SK-N-SH treated with all-trans-retinoic acid at 6 μM for 48 hours (cell line): ENCODE measurements around the gene DCX.

ENCODE experiments used
- ATAC-seq: fragments of 200-7000 bp; cut with Tn5 transposase; 3 replicates; pipeline ENCODE4 v1.9.1; 2020; ENCODE audit warnings: mild to moderate bottlenecking, moderate library complexity
- ARNTL ChIP-seq: fragments of 450-650 bp; formaldehyde crosslinking; IDR thresholded peaks from 2 replicates; pipeline ENCODE4 v1.5.0; 2020; ENCODE audit warnings: low read depth, mild to moderate bottlenecking, moderate library complexity, borderline replicate concordance
- BACH2 ChIP-seq: fragments of 250-450 bp; sonication (Bioruptor Pico); IDR thresholded peaks from 2 replicates; pipeline ENCODE4 v1.9.0; 2021; ENCODE audit warnings: mild to moderate bottlenecking, borderline replicate concordance
- CSDC2 ChIP-seq: fragments of 250-450 bp; sonication (Bioruptor Pico); IDR thresholded peaks from 2 replicates; pipeline ENCODE4 v1.5.0; 2020; ENCODE audit warnings: mild to moderate bottlenecking, moderate library complexity
- ESRRG ChIP-seq: fragments of 250-450 bp; sonication (Bioruptor Pico); IDR thresholded peaks from 2 replicates; pipeline ENCODE4 v1.6.1; 2021; ENCODE audit warnings: mild to moderate bottlenecking
- GLIS3 ChIP-seq: fragments of 250-450 bp; sonication (Bioruptor Pico); IDR thresholded peaks from 2 replicates; pipeline ENCODE4 v1.5.0; 2020; ENCODE audit warnings: mild to moderate bottlenecking, moderate library complexity
- ISL1 ChIP-seq: fragments of 250-450 bp; sonication (Bioruptor Pico); IDR thresholded peaks from 2 replicates; pipeline ENCODE4 v2.1.2; 2022; ENCODE audit warnings: mild to moderate bottlenecking, moderate library complexity
- OSR1 ChIP-seq: fragments of 250-450 bp; sonication (Bioruptor Pico); IDR thresholded peaks from 2 replicates; pipeline ENCODE4 v1.8.0; 2022; ENCODE audit warnings: moderate library complexity, mild to moderate bottlenecking, inconsistent platforms
- PPARA ChIP-seq: fragments of 250-450 bp; sonication (Bioruptor Pico); IDR thresholded peaks from 2 replicates; pipeline ENCODE4 v1.5.0; 2020; ENCODE audit warnings: mild to moderate bottlenecking, borderline replicate concordance
- RARB ChIP-seq: fragments of 250-450 bp; sonication (Bioruptor Pico); IDR thresholded peaks from 2 replicates; pipeline ENCODE4 v1.8.0; 2021; ENCODE audit warnings: mild to moderate bottlenecking, moderate library complexity
- SNAI2 ChIP-seq: fragments of 250-450 bp; sonication (Bioruptor Pico); IDR thresholded peaks from 2 replicates; pipeline ENCODE4 v1.5.0; 2020; ENCODE audit warnings: mild to moderate bottlenecking, moderate library complexity
- TCF4 ChIP-seq: fragments of 250-450 bp; sonication (Bioruptor Pico); IDR thresholded peaks from 2 replicates; pipeline ENCODE4 v1.8.0; 2021; ENCODE audit warnings: mild to moderate bottlenecking, moderate library complexity, borderline replicate concordance
- TOX ChIP-seq: fragments of 250-450 bp; sonication (Bioruptor Pico); IDR thresholded peaks from 2 replicates; pipeline ENCODE4 v1.8.0; 2021; ENCODE audit warnings: mild to moderate bottlenecking, moderate library complexity, borderline replicate concordance
- ZC3H10 ChIP-seq: fragments of 250-450 bp; sonication (Bioruptor Pico); IDR thresholded peaks from 2 replicates; pipeline ENCODE4 v1.5.1; 2021; ENCODE audit warnings: mild to moderate bottlenecking, moderate library complexity
- ZFP3 ChIP-seq: fragments of 250-450 bp; sonication (Bioruptor Pico); IDR thresholded peaks from 2 replicates; pipeline ENCODE4 v1.5.0; 2020; ENCODE audit warnings: mild to moderate bottlenecking, moderate library complexity
- ZFP30 ChIP-seq: fragments of 450-650 bp; formaldehyde crosslinking; IDR thresholded peaks from 2 replicates; pipeline ENCODE4 v1.5.0; 2022; ENCODE audit warnings: mild to moderate bottlenecking, moderate library complexity
- ZNF565 ChIP-seq: fragments of 450-650 bp; formaldehyde crosslinking; conservative IDR thresholded peaks from 2 replicates; pipeline ENCODE4 v1.5.0; 2020; ENCODE audit warnings: low read depth, mild to moderate bottlenecking, moderate library complexity
- ZNF70 ChIP-seq: fragments of 450-650 bp; formaldehyde crosslinking; IDR thresholded peaks from 2 replicates; pipeline ENCODE4 v1.5.0; 2020; ENCODE audit warnings: mild to moderate bottlenecking, moderate library complexity
- ZNF8 ChIP-seq: fragments of 450-650 bp; formaldehyde crosslinking; IDR thresholded peaks from 2 replicates; pipeline ENCODE4 v1.5.0; 2020; ENCODE audit warnings: mild to moderate bottlenecking, moderate library complexity
- TF ChIP-seq, protein P1 (sequence below): fragments of 250-450 bp; sonication (Bioruptor Pico); IDR thresholded peaks from 2 replicates; pipeline ENCODE4 v1.8.0; 2021; ENCODE audit warnings: low read depth, mild to moderate bottlenecking, moderate library complexity, borderline replicate concordance
- TF ChIP-seq, protein P2 (sequence below): fragments of 250-450 bp; sonication (Bioruptor Pico); IDR thresholded peaks from 2 replicates; pipeline ENCODE4 v1.5.0; 2020; ENCODE audit warnings: mild to moderate bottlenecking, moderate library complexity
- TF ChIP-seq, protein P3 (sequence below): fragments of 250-450 bp; sonication (Bioruptor Pico); IDR thresholded peaks from 2 replicates; pipeline ENCODE4 v1.8.0; 2020; ENCODE audit warnings: mild to moderate bottlenecking, moderate library complexity, borderline replicate concordance
- TF ChIP-seq, protein P4 (sequence below): fragments of 250-450 bp; sonication (Bioruptor Pico); IDR thresholded peaks from 2 replicates; pipeline ENCODE4 v1.5.1; 2020; ENCODE audit warnings: low read depth, mild to moderate bottlenecking, moderate library complexity
- TF ChIP-seq, protein P5 (sequence below): fragments of 250-450 bp; sonication (Bioruptor Pico); IDR thresholded peaks from 2 replicates; pipeline ENCODE4 v1.5.1; 2021; ENCODE audit warnings: mild to moderate bottlenecking, moderate library complexity

DCX gene

DNA sequence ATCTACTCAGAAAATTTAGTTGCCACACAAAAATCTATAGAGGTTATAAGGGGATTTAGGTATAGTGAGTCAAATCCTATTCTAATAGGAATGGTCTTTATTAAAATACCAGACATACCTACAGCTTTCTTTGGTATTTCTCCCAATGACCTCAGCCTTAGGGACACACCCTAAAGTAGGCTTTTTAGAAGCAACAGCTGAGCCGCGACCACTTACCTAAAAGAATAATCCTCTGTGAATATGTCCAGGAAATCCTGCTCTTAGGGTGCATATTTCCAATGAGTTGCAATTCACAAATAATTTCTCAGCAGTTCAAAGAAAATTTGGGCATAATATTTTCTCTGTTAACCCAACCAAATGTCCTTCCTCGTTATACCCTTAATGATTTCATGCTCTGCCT, 2.7 kb downstream of the DCX start:
- TF ChIP-seq CSDC2 (CRISPR knock-in tag) (no peak), TCF4 (CRISPR knock-in tag) (no peak), ISL1 (CRISPR knock-in tag) (no peak), ZFP30 (CRISPR knock-in tag) (no peak), OSR1 (CRISPR knock-in tag) (no peak), ZNF70 (no peak), ZNF8 (CRISPR knock-in tag) (no peak), BACH2 (CRISPR knock-in tag) (no peak), ARNTL (CRISPR knock-in tag) (no peak), PPARA (CRISPR knock-in tag) (no peak), RARB (CRISPR knock-in tag) (no peak), ZNF565 (no peak), TOX (CRISPR knock-in tag) (no peak), GLIS3 (CRISPR knock-in tag) (no peak), ZC3H10 (no peak)
- TF ChIP-seq, protein P1, sequence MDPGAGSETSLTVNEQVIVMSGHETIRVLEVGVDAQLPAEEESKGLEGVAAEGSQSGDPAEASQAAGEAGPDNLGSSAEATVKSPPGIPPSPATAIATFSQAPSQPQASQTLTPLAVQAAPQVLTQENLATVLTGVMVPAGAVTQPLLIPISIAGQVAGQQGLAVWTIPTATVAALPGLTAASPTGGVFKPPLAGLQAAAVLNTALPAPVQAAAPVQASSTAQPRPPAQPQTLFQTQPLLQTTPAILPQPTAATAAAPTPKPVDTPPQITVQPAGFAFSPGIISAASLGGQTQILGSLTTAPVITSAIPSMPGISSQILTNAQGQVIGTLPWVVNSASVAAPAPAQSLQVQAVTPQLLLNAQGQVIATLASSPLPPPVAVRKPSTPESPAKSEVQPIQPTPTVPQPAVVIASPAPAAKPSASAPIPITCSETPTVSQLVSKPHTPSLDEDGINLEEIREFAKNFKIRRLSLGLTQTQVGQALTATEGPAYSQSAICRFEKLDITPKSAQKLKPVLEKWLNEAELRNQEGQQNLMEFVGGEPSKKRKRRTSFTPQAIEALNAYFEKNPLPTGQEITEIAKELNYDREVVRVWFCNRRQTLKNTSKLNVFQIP (CRISPR knock-in tag): no peak
- TF ChIP-seq, protein P2, sequence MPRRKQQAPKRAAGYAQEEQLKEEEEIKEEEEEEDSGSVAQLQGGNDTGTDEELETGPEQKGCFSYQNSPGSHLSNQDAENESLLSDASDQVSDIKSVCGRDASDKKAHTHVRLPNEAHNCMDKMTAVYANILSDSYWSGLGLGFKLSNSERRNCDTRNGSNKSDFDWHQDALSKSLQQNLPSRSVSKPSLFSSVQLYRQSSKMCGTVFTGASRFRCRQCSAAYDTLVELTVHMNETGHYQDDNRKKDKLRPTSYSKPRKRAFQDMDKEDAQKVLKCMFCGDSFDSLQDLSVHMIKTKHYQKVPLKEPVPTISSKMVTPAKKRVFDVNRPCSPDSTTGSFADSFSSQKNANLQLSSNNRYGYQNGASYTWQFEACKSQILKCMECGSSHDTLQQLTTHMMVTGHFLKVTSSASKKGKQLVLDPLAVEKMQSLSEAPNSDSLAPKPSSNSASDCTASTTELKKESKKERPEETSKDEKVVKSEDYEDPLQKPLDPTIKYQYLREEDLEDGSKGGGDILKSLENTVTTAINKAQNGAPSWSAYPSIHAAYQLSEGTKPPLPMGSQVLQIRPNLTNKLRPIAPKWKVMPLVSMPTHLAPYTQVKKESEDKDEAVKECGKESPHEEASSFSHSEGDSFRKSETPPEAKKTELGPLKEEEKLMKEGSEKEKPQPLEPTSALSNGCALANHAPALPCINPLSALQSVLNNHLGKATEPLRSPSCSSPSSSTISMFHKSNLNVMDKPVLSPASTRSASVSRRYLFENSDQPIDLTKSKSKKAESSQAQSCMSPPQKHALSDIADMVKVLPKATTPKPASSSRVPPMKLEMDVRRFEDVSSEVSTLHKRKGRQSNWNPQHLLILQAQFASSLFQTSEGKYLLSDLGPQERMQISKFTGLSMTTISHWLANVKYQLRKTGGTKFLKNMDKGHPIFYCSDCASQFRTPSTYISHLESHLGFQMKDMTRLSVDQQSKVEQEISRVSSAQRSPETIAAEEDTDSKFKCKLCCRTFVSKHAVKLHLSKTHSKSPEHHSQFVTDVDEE (CRISPR knock-in tag): no peak
- TF ChIP-seq, protein P3, sequence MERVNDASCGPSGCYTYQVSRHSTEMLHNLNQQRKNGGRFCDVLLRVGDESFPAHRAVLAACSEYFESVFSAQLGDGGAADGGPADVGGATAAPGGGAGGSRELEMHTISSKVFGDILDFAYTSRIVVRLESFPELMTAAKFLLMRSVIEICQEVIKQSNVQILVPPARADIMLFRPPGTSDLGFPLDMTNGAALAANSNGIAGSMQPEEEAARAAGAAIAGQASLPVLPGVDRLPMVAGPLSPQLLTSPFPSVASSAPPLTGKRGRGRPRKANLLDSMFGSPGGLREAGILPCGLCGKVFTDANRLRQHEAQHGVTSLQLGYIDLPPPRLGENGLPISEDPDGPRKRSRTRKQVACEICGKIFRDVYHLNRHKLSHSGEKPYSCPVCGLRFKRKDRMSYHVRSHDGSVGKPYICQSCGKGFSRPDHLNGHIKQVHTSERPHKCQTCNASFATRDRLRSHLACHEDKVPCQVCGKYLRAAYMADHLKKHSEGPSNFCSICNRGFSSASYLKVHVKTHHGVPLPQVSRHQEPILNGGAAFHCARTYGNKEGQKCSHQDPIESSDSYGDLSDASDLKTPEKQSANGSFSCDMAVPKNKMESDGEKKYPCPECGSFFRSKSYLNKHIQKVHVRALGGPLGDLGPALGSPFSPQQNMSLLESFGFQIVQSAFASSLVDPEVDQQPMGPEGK (CRISPR knock-in tag): no peak
- TF ChIP-seq, protein P4, sequence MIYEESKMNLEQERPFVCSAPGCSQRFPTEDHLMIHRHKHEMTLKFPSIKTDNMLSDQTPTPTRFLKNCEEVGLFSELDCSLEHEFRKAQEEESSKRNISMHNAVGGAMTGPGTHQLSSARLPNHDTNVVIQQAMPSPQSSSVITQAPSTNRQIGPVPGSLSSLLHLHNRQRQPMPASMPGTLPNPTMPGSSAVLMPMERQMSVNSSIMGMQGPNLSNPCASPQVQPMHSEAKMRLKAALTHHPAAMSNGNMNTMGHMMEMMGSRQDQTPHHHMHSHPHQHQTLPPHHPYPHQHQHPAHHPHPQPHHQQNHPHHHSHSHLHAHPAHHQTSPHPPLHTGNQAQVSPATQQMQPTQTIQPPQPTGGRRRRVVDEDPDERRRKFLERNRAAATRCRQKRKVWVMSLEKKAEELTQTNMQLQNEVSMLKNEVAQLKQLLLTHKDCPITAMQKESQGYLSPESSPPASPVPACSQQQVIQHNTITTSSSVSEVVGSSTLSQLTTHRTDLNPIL (CRISPR knock-in tag): no peak
- TF ChIP-seq, all 23 proteins: peak for 0
- no peak for ATAC-seq

DNA sequence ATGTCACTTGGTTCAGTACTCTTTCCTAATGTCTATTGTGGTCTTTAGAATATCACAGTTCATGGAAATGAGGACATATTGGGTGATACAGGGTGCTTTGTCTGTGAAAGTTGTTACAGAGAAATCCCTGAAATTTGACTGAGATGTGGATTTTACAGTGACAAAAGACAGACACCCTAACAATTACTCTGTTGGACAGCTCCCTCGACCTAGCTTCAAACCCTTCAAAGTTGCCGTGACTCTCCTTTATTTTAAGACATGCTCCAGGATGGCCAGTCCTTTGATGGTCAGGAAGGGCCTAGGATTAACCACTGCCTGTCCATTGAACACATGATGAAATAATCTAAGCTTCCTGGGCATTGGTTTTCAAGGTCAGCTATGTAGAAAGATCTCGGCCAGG, 4.0 kb downstream of the DCX start:
- TF ChIP-seq ZC3H10 (no peak), ZFP3 (CRISPR knock-in tag) (no peak), TCF4 (CRISPR knock-in tag) (no peak), ARNTL (CRISPR knock-in tag) (no peak), ESRRG (no peak), SNAI2 (CRISPR knock-in tag) (no peak), RARB (CRISPR knock-in tag) (no peak), ZFP30 (CRISPR knock-in tag) (no peak)
- TF ChIP-seq, protein P3 (CRISPR knock-in tag): no peak
- TF ChIP-seq, protein P4 (CRISPR knock-in tag): no peak
- TF ChIP-seq, protein P5, sequence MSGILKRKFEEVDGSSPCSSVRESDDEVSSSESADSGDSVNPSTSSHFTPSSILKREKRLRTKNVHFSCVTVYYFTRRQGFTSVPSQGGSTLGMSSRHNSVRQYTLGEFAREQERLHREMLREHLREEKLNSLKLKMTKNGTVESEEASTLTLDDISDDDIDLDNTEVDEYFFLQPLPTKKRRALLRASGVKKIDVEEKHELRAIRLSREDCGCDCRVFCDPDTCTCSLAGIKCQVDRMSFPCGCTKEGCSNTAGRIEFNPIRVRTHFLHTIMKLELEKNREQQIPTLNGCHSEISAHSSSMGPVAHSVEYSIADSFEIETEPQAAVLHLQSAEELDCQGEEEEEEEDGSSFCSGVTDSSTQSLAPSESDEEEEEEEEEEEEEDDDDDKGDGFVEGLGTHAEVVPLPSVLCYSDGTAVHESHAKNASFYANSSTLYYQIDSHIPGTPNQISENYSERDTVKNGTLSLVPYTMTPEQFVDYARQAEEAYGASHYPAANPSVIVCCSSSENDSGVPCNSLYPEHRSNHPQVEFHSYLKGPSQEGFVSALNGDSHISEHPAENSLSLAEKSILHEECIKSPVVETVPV (CRISPR knock-in tag): no peak
- TF ChIP-seq, protein P1 (CRISPR knock-in tag): no peak
- TF ChIP-seq, protein P2 (CRISPR knock-in tag): no peak
- no peak for ATAC-seq
